ENCODE data around the gene NCMAP. TPM values are rescaled to one million over a fixed set of nuclear protein-coding genes. Genes with fewer than 3 reads are reported as not detected.

Gene NCMAP
- total and polyA plus RNA-seq, 2 of the 8 experiments (the other 6 are each of a cell fraction or from before 2014, with no cell fraction given), result 0.21 to 0.39 TPM

DNA sequence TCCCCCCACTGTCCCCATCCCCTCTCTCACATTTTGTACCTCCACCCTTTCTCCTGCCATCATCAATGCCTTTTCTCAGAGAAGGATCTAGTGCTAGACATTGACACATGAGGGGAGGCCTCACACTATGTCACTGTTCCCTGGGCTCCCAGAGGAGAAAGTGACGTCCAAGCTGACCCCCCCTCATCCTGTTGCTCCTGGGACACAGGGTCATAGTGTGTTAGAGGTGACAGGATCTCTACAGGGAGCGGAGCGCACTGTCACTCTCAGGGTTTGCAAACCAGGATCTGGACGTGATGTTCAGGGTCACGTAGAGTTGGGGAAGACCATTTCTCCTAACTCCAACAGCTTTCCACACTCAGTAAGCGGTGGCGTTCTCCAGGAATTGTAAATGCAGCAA lies 2.6 kb downstream of the NCMAP start (continued):
- TF ChIP-seq CHD2 (IDR thresholded peaks at IDR 0.05; ENCODE audit: low read length), result no peak
- TF ChIP-seq BCL11A (IDR thresholded peaks at IDR 0.05; ENCODE audit: low read depth in 2 of 2, low read length in 2 of 2), result no peak
- no peak for TF ChIP-seq SAP30 (IDR thresholded peaks at IDR 0.05; ENCODE audit: insufficient read depth, insufficient replicate concordance, low read length)
- TF ChIP-seq, protein P1, sequence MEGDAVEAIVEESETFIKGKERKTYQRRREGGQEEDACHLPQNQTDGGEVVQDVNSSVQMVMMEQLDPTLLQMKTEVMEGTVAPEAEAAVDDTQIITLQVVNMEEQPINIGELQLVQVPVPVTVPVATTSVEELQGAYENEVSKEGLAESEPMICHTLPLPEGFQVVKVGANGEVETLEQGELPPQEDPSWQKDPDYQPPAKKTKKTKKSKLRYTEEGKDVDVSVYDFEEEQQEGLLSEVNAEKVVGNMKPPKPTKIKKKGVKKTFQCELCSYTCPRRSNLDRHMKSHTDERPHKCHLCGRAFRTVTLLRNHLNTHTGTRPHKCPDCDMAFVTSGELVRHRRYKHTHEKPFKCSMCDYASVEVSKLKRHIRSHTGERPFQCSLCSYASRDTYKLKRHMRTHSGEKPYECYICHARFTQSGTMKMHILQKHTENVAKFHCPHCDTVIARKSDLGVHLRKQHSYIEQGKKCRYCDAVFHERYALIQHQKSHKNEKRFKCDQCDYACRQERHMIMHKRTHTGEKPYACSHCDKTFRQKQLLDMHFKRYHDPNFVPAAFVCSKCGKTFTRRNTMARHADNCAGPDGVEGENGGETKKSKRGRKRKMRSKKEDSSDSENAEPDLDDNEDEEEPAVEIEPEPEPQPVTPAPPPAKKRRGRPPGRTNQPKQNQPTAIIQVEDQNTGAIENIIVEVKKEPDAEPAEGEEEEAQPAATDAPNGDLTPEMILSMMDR (IDR thresholded peaks at IDR 0.05; ENCODE audit: control extremely low read depth in 1 of 3, insufficient read depth in 1 of 3, low read depth in 1 of 3, low read length in 3 of 3), result no peak
- TF ChIP-seq KDM4A (IDR thresholded peaks at IDR 0.05; ENCODE audit: low read depth, low read length, severe bottlenecking), result no peak
- TF ChIP-seq SP1 (IDR thresholded peaks at IDR 0.05; ENCODE audit: low read depth, low read length), result no peak

Measured in H1 (cell line).